Measurements from ENCODE around the gene CACNG8. TPM values are rescaled to one million over a fixed set of nuclear protein-coding genes. Genes with fewer than 3 reads are reported as not detected.
A peak's percentile ranks its signal among the peaks of the same experiment; 100 is the strongest.
"Not testable (repeated sequence)": the region's sequence is repeated elsewhere in the genome, so short reads cannot be mapped to it uniquely, and the experiment has no call there.

CACNG8 gene
- total and polyA plus RNA-seq, 9 donors, result 0.03 to 0.13 (median 0.08) TPM; not detected in 3

- DNase-seq, result no peak
- 25 to 36% (median 28%) methylated on average over 13 of the region's 13 CpGs for WGBS, 3 donors
- Histone ChIP-seq H3K4me1 (ENCODE audit: insufficient read depth) (no peaks in the 10 kb centered on the region), H3K27ac (no peak overlapping the region), H3K9me3 (no peaks in the 10 kb centered on the region), H3K4me3 (no peak overlapping the region), H3K27me3 (no peaks in the 10 kb centered on the region), H3K36me3 (no peaks in the 10 kb centered on the region)
- TF ChIP-seq, protein P1, sequence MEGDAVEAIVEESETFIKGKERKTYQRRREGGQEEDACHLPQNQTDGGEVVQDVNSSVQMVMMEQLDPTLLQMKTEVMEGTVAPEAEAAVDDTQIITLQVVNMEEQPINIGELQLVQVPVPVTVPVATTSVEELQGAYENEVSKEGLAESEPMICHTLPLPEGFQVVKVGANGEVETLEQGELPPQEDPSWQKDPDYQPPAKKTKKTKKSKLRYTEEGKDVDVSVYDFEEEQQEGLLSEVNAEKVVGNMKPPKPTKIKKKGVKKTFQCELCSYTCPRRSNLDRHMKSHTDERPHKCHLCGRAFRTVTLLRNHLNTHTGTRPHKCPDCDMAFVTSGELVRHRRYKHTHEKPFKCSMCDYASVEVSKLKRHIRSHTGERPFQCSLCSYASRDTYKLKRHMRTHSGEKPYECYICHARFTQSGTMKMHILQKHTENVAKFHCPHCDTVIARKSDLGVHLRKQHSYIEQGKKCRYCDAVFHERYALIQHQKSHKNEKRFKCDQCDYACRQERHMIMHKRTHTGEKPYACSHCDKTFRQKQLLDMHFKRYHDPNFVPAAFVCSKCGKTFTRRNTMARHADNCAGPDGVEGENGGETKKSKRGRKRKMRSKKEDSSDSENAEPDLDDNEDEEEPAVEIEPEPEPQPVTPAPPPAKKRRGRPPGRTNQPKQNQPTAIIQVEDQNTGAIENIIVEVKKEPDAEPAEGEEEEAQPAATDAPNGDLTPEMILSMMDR (IDR thresholded peaks at IDR 0.05), result no peak
- TF ChIP-seq POLR2A (IDR thresholded peaks at IDR 0.05) (no peak), EP300 (IDR thresholded peaks at IDR 0.05) (no peak)
- intact Hi-C loops (cut with DNase I), result no loop called here
These were observed 68.3 kb downstream of the CACNG8 start for GRCh38 chr19:54030895-54031586.

DNA sequence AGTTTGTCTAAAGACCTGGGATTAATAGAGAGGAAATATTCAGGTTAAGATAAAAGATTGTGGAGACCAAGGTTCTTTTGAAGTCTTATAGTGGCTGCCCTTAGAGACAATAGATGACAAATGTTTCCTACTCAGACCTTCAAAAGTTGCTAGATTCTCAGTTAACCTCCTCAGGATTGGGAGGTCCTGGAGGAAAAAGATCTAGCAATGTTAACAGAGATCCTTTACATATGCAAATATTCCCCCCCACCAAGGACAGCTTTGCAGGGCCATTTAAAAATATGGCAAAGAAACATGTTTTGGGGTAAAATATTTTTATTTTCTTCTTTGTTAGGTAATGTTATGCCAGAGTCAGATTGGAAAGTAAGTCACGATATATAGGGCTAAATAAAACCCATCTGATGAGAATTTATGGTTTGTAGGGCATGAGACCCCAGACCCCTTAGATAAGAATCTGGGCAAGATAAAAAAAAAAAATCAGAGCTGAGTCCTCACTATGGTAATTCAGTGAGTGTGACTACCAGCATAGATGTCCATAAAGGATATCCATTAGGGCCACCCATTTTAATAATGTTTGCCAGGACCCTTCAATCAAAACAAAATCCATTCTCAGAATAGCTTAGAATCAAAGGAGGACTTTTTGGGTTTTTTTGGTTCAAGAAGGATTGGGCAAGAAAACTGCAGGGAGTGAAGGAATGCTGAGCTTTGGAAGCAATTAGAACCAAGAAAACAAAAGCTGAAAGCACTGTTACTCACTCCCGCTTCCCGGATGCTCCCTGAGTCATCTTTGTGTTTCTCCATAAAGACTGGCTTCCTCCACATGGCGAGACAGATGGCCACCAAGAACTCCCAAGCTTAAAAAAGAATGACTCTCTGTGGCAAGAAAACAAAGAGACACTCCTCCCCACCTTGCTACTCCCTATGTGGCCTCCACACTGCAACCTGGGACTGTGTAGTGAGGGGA, 72.8 kb downstream of the CACNG8 start:
- no peak overlapping the region for H3K27ac ChIP-seq
- no peak overlapping the region for H3K4me3 ChIP-seq
- WGBS, 3 donors, result 30 to 35% (median 35%) methylated on average over 4 of the region's 4 CpGs
- no peak for DNase-seq
- H3K36me3 ChIP-seq, result no peaks in the 10 kb centered on the region
- TF ChIP-seq, protein P1 (IDR thresholded peaks at IDR 0.05), result no peak
- TF ChIP-seq EP300 (IDR thresholded peaks at IDR 0.05), result no peak
- no peak for TF ChIP-seq POLR2A (IDR thresholded peaks at IDR 0.05)
- no peaks in the 10 kb centered on the region for H3K27me3 ChIP-seq
- no peaks in the 10 kb centered on the region for H3K9me3 ChIP-seq
- no peaks in the 10 kb centered on the region for H3K4me1 ChIP-seq (ENCODE audit: insufficient read depth)
- intact Hi-C loops (cut with DNase I), result no loop called here

DNA sequence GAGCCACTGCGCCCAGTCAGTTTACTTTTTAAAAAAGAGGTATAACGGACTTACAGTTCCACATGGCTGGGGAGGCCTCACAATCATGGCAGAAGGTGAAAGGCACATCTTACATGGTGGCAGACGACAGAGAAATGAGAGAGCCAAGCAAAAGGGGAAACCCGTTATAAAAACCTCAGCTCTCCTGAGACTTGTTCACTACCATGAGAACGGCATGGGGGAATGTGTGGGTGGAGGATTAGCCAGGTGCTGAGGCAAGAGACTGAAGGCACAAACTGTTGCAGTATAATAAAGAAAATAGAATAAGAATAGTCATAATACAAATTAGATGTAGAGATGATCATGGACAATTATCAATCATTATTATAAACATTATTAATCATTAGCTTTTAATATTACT, 73.8 kb downstream of the CACNG8 start:
- H3K27ac ChIP-seq; intact Hi-C loops (cut with DNase I); H3K36me3 ChIP-seq; H3K4me3 ChIP-seq; H3K4me1 ChIP-seq (ENCODE audit: insufficient read depth); H3K27me3 ChIP-seq; H3K9me3 ChIP-seq; DNase-seq: not testable (repeated sequence)
- WGBS, 3 donors, result 74 to 77% (median 75%) methylated on average over 5 of the region's 5 CpGs

MicroRNA genes within 50 kb of the gene (microRNA counts, 767-probe panel; counts per million panel counts)
- microRNA hsa-miR-935, result 530 counts per million, percentile 78 among the panel's probes with 10 or more counts

Small RNAs within 50 kb of the gene (small RNA-seq; reads per million reads assigned to genes)
- gene AC012314.20, result not detected

Other genes starting within 250 kb of the CACNG8 start
- under 1 TPM; 0.05 to 0.95 (median 0.17) TPM for gene NLRP12, start 138.6 kb upstream of the CACNG8 start, total RNA-seq
- gene NLRP12, start 138.6 kb upstream of the CACNG8 start, polyA plus RNA-seq, result under 1 TPM; 0.05 to 0.15 TPM
- gene MYADM, start 95.1 kb upstream of the CACNG8 start, total RNA-seq, result 100 to 1,000 TPM in 5 of 7 donors, 10 to 100 TPM in 2; 27.5 to 216 (median 146) TPM
- gene MYADM, start 95.1 kb upstream of the CACNG8 start, polyA plus RNA-seq, result 100 to 1,000 TPM in 1 of 2 donors, 10 to 100 TPM in 1; 86.3 to 134 TPM
- under 1 TPM in 1 of 7 donors, not detected in 6; 0.08 TPM for gene PRKCG, start 80.7 kb upstream of the CACNG8 start, total RNA-seq
- gene PRKCG, start 80.7 kb upstream of the CACNG8 start, polyA plus RNA-seq, result under 1 TPM in 1 of 2 donors, not detected in 1; 0.04 TPM
- not detected for gene CACNG7, start 53.7 kb upstream of the CACNG8 start, total RNA-seq
- under 1 TPM in 1 of 2 donors, not detected in 1; 0.02 TPM for gene CACNG7, start 53.7 kb upstream of the CACNG8 start, polyA plus RNA-seq
- gene CACNG6, start 28.7 kb downstream of the CACNG8 start, total RNA-seq, result 1 to 10 TPM in 1 of 7 donors, under 1 TPM in 1, not detected in 5; 0.15 to 3.2 TPM
- gene CACNG6, start 28.7 kb downstream of the CACNG8 start, polyA plus RNA-seq, result not detected
- not detected for gene VSTM1, start 101.0 kb downstream of the CACNG8 start, total RNA-seq
- not detected for gene VSTM1, start 101.0 kb downstream of the CACNG8 start, polyA plus RNA-seq
- not detected for gene TARM1, start 118.4 kb downstream of the CACNG8 start, total RNA-seq
- not detected for gene TARM1, start 118.4 kb downstream of the CACNG8 start, polyA plus RNA-seq
- 1 to 10 TPM; 1.4 to 3.8 (median 2.1) TPM for gene OSCAR, start 137.9 kb downstream of the CACNG8 start, total RNA-seq
- 1 to 10 TPM; 1.1 to 1.4 TPM for gene OSCAR, start 137.9 kb downstream of the CACNG8 start, polyA plus RNA-seq
- gene NDUFA3, start 139.9 kb downstream of the CACNG8 start, total RNA-seq, result 100 to 1,000 TPM in 3 of 7 donors, 10 to 100 TPM in 3, 1 to 10 TPM in 1; 6.2 to 110 (median 82.1) TPM
- 100 to 1,000 TPM in 1 of 2 donors, 10 to 100 TPM in 1; 58.3 to 110 TPM for gene NDUFA3, start 139.9 kb downstream of the CACNG8 start, polyA plus RNA-seq
- 10 to 100 TPM in 6 of 7 donors, 1 to 10 TPM in 1; 7.6 to 18.3 (median 12.8) TPM for gene TFPT, start 152.7 kb downstream of the CACNG8 start, total RNA-seq
- 10 to 100 TPM in 1 of 2 donors, 1 to 10 TPM in 1; 2.4 to 14.1 TPM for gene TFPT, start 152.7 kb downstream of the CACNG8 start, polyA plus RNA-seq
- gene PRPF31, start 152.8 kb downstream of the CACNG8 start, total RNA-seq, result 10 to 100 TPM; 30.0 to 59.5 (median 48.8) TPM
- 10 to 100 TPM; 51.1 to 62.2 TPM for gene PRPF31, start 152.8 kb downstream of the CACNG8 start, polyA plus RNA-seq
- 10 to 100 TPM; 14.4 to 44.8 (median 41.6) TPM for gene CNOT3, start 174.8 kb downstream of the CACNG8 start, total RNA-seq
- 10 to 100 TPM; 30.9 to 65.6 TPM for gene CNOT3, start 174.8 kb downstream of the CACNG8 start, polyA plus RNA-seq
- 10 to 100 TPM in 1 of 7 donors, 1 to 10 TPM in 6; 6.4 to 11.1 (median 8.5) TPM for gene LENG1, start 196.8 kb downstream of the CACNG8 start, total RNA-seq
- 10 to 100 TPM in 1 of 2 donors, 1 to 10 TPM in 1; 5.2 to 14.0 TPM for gene LENG1, start 196.8 kb downstream of the CACNG8 start, polyA plus RNA-seq
- 100 to 1,000 TPM in 1 of 7 donors, 10 to 100 TPM in 1, 1 to 10 TPM in 3, under 1 TPM in 2; 0.45 to 103 (median 6.5) TPM for gene TMC4, start 210.2 kb downstream of the CACNG8 start, total RNA-seq
- under 1 TPM; 0.79 to 0.87 TPM for gene TMC4, start 210.2 kb downstream of the CACNG8 start, polyA plus RNA-seq
- gene MBOAT7, start 226.6 kb downstream of the CACNG8 start, total RNA-seq, result 100 to 1,000 TPM in 1 of 7 donors, 10 to 100 TPM in 6; 41.8 to 105 (median 56.8) TPM
- gene MBOAT7, start 226.6 kb downstream of the CACNG8 start, polyA plus RNA-seq, result 10 to 100 TPM; 41.0 to 51.3 TPM
- gene TSEN34, start 228.4 kb downstream of the CACNG8 start, total RNA-seq, result 10 to 100 TPM; 47.3 to 98.8 (median 56.2) TPM
- 10 to 100 TPM; 12.5 to 71.9 TPM for gene TSEN34, start 228.4 kb downstream of the CACNG8 start, polyA plus RNA-seq
- 1,000 to 10,000 TPM; 2,142 to 5,150 (median 2,841) TPM for gene RPS9, start 237.9 kb downstream of the CACNG8 start, total RNA-seq
- gene RPS9, start 237.9 kb downstream of the CACNG8 start, polyA plus RNA-seq, result 1,000 to 10,000 TPM in 1 of 2 donors, 100 to 1,000 TPM in 1; 386 to 6,488 TPM

Data from ovary (tissue), 9 donors.